Stimulated activated CD4-positive, alpha-beta T cell treated with anti-CD3 and anti-CD28 coated beads, Interleukin-15, amount 100 ng/mL, for 24 hours (primary cell): ENCODE results near the gene TRPV3.
"Not testable (repeated sequence)": the region's sequence is repeated elsewhere in the genome, so short reads cannot be mapped to it uniquely, and the experiment has no call there.

Experiments used
- DNase-seq: peaks from one replicate; pipeline ENCODE4 v3.0.0-alpha.2; 2020

The TRPV3 gene

DNA sequence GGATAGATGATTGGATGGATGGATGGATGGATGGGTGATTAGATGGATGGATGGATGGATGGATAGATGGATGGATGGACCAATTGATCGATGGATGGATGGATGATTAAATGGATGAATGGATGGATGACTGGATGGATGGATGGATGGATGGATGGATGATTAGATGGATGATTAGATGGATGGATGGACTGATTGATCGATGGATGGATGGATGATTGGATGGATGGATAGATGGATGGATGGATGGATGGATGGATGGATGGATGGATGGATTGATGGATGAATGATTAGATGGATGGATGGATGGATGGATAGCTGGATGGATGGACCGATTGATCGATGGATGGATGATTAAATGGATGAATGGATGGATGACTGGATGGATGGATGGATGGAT is 38.1 kb downstream of the TRPV3 start:
- DNase-seq = not testable (repeated sequence)

DNA sequence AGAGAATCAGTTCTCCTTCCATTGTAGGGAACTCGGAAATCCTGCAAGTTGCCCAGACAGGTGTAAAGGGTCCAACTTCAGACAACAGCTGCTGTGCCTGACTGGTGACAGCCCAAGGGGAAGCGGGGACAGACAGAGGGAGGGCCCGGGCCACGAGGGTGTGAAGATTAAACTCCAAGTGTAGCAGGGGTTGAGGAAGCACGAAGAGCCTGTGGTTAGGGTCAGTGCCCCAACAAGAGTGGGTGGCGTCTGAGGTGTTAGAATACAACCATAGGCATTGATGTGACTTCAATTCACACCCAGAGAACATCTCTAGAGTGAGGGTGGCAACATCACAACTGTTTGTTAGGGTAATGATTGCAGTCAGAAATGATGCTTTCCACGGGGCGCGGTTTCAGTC is 42.7 kb downstream of the TRPV3 start:
- no peak for DNase-seq

GRCh38 chr17:3514167-3514566 is 43.4 kb downstream of the TRPV3 start:
- not testable (repeated sequence) for DNase-seq

DNA sequence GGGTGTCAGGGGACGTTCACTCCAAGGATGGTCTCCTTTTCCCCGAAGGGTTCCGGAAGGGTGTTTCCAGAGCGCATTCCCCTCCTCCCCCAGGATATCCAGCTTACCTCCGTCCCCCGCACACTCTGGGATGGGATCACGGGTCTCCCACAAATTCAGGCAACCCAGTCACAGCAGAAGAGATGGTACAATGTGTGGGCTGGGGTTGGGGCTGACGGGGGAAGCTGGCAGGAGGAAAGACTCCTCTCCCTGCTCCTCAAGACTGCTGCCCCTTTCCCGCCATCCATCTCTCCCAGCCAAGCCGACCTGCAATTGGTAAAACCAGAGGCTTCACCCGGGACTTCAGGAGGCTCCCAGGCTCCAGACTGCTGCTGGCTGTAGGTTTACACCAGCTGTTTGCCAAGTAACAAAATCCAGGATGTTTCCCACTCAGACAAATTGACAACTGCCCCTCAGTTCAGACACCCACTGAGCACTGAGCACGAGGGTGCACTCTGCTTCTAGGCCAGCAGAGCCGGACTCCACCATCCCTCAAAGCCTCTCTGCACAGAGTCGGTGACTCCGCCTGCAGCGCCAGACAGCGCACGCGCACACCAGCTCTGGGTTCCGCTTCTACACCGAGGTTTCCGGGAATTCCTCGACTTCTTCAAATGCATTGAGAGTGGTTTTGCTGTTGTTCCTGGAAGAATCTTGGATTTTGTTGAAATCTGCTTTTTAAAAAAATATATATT is 44.1 kb downstream of the TRPV3 start:
- no peak for DNase-seq

- DNase-seq = no peak
Observed at GRCh38 chr17:3512505-3513171, 45.0 kb downstream of the TRPV3 start.

DNA sequence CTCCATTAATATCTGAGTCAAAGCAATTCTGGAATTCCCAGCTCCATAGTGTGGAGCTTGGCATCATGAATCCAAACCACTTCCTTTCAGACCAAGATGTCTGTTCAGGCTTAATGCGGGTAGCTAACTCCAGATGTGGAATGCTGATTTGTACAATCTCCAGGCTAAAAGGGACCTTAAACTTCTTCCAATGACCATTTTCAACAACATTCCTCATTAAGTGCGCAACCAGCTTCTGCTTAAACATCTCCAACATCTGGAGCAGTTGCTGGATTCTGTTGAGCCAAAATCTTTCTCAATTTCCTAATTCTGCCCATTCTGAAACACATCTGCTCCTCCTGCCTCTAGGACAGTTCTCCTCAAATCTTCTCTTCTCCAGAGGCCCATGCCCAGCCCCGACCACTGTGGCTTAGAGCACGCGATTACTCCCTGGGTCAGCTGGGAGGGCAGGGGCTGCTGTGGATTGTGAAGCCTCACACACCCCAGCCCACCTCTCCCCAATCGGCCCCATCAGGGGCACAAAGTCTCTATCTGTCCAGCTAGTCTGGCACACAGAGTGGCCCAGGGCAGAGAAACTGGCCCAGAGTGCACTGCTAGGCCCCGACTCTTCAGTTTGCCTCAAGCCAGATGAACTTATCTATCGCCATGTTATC is 45.6 kb downstream of the TRPV3 start:
- no peak for DNase-seq

- DNase-seq = no peak
Observed at GRCh38 chr17:3510090-3510489, 47.5 kb downstream of the TRPV3 start.

- DNase-seq = no peak
Observed at GRCh38 chr17:3507869-3508268, 49.7 kb downstream of the TRPV3 start.

DNA sequence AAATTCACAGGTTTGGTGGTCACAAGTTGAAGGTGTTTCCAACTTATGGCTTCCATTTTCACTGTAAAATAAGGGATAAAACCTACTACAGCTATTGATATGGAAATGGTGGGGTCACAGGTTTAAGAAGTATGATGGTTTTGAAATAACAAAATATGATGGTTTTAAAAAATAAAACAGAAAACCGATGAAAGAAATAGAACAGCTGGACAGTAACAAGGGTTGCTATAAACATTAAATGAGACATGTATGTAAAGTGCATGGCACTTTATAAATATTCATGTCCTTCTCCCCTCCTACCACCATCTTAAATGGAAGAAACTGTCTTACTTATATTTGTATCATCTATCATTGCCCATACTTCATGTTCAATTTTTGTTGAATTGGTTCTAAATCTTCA is 50.5 kb downstream of the TRPV3 start:
- DNase-seq = no peak

DNA sequence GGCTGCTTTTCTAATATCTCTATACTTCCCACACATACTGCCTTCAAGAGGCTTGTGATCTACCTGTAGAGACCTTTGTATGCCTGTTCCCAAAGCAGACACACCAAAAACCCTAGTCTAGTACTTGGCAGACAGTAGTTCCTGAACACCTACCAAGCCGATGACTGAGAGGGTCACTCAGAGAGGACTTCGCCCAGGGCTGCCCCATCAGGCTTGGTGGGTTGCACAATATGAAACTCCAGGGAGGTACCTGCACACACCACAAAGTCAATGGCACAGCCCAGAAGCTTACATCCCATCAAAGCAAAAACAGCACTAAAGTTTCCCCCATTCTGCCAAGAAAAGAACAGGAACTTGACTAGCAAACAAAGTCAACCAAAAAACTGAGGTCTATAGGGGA is 51.6 kb downstream of the TRPV3 start:
- DNase-seq = no peak

- DNase-seq = no peak
Observed at GRCh38 chr17:3505008-3505407, 52.6 kb downstream of the TRPV3 start.

DNA sequence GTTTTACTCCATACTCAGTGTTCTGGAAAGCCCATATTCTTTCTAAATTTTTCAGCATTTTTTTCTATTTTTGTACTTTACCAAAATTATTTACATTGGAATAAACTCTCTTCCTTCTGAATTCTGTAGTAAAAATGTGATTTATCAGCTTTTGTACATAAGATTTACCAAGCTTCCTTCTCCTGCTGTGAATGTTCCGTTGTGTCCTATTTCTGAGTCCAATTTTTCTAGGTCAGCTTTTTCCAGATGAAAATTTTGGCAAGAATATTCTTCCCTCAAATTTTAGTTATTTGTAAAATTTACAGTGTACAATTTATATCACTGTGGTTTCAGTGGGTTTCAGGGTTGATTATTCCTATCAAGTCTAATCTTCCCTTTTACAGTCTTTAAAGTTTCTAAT is 54.3 kb downstream of the TRPV3 start:
- no peak for DNase-seq

GRCh38 chr17:3502466-3502865 is 55.1 kb downstream of the TRPV3 start:
- no peak for DNase-seq

- DNase-seq = no peak
Observed at GRCh38 chr17:3501344-3501743, 56.3 kb downstream of the TRPV3 start.

DNA sequence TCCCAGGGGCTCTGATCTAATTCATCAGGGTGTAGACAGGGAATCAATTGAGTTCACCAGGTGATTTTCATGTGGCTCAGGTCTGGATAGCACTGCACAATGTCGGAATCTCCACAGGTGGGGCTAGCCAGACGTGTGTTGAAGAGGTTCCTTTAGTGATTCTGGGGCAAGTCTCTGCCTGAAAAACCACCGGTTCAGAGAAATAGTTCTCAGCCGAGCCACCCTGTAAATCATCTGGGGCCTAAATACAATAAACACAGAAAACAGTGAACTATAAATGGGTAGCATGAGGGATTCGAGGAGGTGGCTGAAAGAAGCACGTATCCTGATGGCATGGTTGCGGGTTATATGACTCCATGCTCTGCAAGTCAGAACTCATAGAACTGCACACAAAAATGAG is 60.5 kb downstream of the TRPV3 start:
- no peak for DNase-seq

DNA sequence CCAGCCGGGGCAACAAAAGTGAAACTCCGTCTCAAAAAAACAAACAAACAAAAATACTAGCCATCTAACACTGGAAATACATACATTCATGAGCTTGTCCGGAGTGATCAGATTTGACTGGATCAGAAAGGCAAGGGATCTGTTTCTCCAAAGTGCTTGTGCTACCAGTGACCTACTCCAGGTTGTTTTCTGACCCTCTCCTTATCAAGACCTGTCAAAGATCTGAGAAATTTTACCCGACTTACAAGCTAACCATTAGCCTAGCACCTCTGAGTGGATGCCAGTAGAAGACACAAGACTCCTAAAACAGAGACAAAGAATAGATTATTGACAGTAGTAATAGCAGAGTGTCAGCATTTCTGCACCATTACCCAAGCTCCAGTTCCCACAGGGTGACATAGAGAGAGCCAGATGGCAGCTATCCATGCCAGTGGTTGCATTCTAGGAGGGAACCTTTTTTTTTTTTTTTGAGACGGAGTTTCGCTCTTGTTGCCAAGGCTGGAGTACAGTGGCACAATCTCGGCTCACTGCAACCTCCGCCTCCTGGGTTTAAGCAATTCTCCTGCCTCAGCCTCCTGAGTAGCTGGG is 72.0 kb downstream of the TRPV3 start:
- no peak for DNase-seq

DNA sequence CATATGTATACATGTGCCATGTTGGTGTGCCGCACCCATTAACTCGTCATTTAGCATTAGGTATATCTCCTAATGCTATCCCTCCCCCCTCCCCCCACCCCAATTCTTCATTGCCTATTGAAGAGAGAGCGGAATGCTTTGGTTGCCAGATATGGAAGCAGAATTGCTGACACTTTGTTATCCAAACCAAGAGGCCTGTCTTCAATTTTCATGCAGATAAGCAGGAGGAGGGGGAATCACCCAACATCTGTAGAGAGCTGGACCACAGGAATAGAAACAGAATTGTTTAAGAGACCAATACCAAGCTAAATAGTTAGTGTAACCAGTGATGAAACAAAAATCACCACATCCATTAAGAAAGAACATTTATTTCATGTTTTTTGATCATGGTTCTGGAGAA is 74.8 kb downstream of the TRPV3 start:
- no peak for DNase-seq

- DNase-seq = no peak
Observed at GRCh38 chr17:3479988-3480387, 77.6 kb downstream of the TRPV3 start.

GRCh38 chr17:3475812-3476610 is 81.6 kb downstream of the TRPV3 start, which contains the start of gene ASPA:
ASPA (plus strand) TSS chr17:3475997; CDS start chr17:3476160, 163 bp downstream.
- DNase-seq = no peak

GRCh38 chr17:3475251-3475685 is 82.3 kb downstream of the TRPV3 start:
- DNase-seq = no peak

- DNase-seq = no peak
Observed at GRCh38 chr17:3474212-3474611, 83.4 kb downstream of the TRPV3 start.

GRCh38 chr17:3472137-3472536 is 85.5 kb downstream of the TRPV3 start:
- DNase-seq = no peak

GRCh38 chr17:3471599-3471998 is 86.0 kb downstream of the TRPV3 start, which contains the start of gene SPATA22:
SPATA22 (minus strand) TSS chr17:3471819; CDS start chr17:3469325, 2,494 bp downstream.
- DNase-seq = no peak
